GM19328 (cell line): Measurements from ENCODE around the gene LRRC4B.

Experiments
- ATAC-seq: cut with Tn5 transposase; IDR thresholded peaks from one replicate; pipeline ENCODE4 v1.9.1; 2021; ENCODE audit warnings: mild to moderate bottlenecking, moderate library complexity; ENCODE audit not compliant: unreplicated experiment

The LRRC4B gene

DNA sequence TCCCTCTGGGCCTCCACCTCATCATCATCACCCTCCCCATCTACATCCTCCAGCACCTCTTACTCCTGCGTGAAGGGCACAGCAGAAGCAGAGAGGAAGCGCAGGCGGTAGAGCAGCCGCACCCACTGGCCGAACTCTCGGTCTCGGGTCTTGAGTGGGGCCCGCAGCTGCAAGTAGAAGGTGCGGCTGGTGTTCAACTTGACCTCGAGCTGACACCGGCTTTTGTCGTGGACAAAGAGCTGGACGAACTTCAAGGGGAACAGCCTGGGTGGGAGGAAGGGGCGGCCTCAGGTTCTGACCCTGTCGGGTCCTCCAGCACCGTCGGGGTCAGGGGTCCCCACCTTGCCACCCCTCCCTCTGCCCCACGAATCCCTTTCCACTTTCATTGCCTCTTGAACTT lies 100.7 kb downstream of the LRRC4B start:
- ATAC-seq = no peak
